Naive thymus-derived CD4-positive, alpha-beta T cell (primary cell): Measurements from ENCODE around the gene MDM2. TPM values are rescaled to one million over a fixed set of nuclear protein-coding genes. Genes with fewer than 3 reads are reported as not detected.
"Not testable (repeated sequence)": the region's sequence is repeated elsewhere in the genome, so short reads cannot be mapped to it uniquely, and the experiment has no call there.

Source experiments
- ATAC-seq: fragments of 150-1000 bp; cut with Tn5 transposase; 2 replicates; pipeline ENCODE4 v1.10.0; 2021; ENCODE audit warnings: mild to moderate bottlenecking, moderate library complexity
- CTCF ChIA-PET: fragments of 350-600 bp; sonication (Branson Sonifier 250); formaldehyde crosslinking; loops from one replicate; lab custom pipeline; 2021; ENCODE audit warnings: antibody characterized with exemption; lab: Charles Lee
- POLR2A ChIA-PET: fragments of 350-600 bp; sonication (Branson Sonifier 250); formaldehyde crosslinking; loops from one replicate; lab custom pipeline; 2021; ENCODE audit warnings: antibody characterized with exemption, inconsistent platforms; lab: Charles Lee
- DNase-seq, 9 donors: peaks; one replicate each; pipeline versions ENCODE4 v3.0.0 to v3.0.0-alpha.2; 2020 to 2022; ENCODE audit warnings: mixed read lengths in 1 of 9
- H3K27ac ChIP-seq: one replicate; pipeline ENCODE4 v1.7.0; 2013; ENCODE audit warnings: mild to moderate bottlenecking, low read depth, low read length, moderate library complexity
- H3K27me3 ChIP-seq, 2 donors: one replicate each; pipeline ENCODE4 v1.7.0; 2013; ENCODE audit warnings: low read length in 2 of 2, mild to moderate bottlenecking in 2 of 2, moderate library complexity in 2 of 2; ENCODE audit not compliant: control insufficient read depth in 2 of 2, insufficient read depth in 2 of 2
- H3K36me3 ChIP-seq, 3 experiments: 1 replicate in 2 of 3; 2 replicates in 1 of 3; pipeline ENCODE4 v1.7.0; 2013; ENCODE audit warnings: low read length in 3 of 3, mild to moderate bottlenecking in 3 of 3, moderate library complexity in 1 of 3; ENCODE audit not compliant: insufficient read depth in 3 of 3, control insufficient read depth in 2 of 3
- H3K4me1 ChIP-seq, 2 donors: one replicate each; pipeline ENCODE4 v1.7.0; 2013; ENCODE audit warnings: low read length in 2 of 2, mild to moderate bottlenecking in 2 of 2, moderate library complexity in 1 of 2; ENCODE audit not compliant: control insufficient read depth in 2 of 2, insufficient read depth in 2 of 2
- H3K4me3 ChIP-seq: 2 replicates; pipeline ENCODE4 v1.7.0; 2013; ENCODE audit warnings: mild to moderate bottlenecking, low read length
- H3K9me3 ChIP-seq, 3 experiments: 1 replicate in 2 of 3; 2 replicates in 1 of 3; pipeline ENCODE4 v1.7.0; 2013; ENCODE audit warnings: low read length in 3 of 3; ENCODE audit not compliant: control insufficient read depth in 2 of 3
- H3K27ac Mint-ChIP-seq, 9 donors: one replicate each; pipeline ENCODE4 v1.8.0; 2020 to 2022; ENCODE audit warnings: mixed read lengths in 9 of 9, mild to moderate bottlenecking in 8 of 9, moderate library complexity in 5 of 9, inconsistent platforms in 2 of 9
- H3K27me3 Mint-ChIP-seq, 5 donors: one replicate each; pipeline ENCODE4 v1.8.0; 2021 to 2022; ENCODE audit warnings: mixed read lengths in 5 of 5, mild to moderate bottlenecking in 1 of 5
- H3K36me3 Mint-ChIP-seq, 5 donors: one replicate each; pipeline ENCODE4 v1.8.0; 2020 to 2022; ENCODE audit warnings: mixed read lengths in 5 of 5, mild to moderate bottlenecking in 3 of 5, inconsistent platforms in 1 of 5
- H3K4me1 Mint-ChIP-seq, 7 donors: one replicate each; pipeline ENCODE4 v1.8.0; 2020 to 2022; ENCODE audit warnings: mixed read lengths in 7 of 7, mild to moderate bottlenecking in 3 of 7, inconsistent platforms in 1 of 7
- H3K4me3 Mint-ChIP-seq, 10 donors: one replicate each; pipeline ENCODE4 v1.8.0; 2020 to 2022; ENCODE audit warnings: mild to moderate bottlenecking in 10 of 10, mixed read lengths in 10 of 10, moderate library complexity in 6 of 10, inconsistent platforms in 2 of 10
- H3K9me3 Mint-ChIP-seq, 11 donors: one replicate each; pipeline ENCODE4 v1.8.0; 2020 to 2022; ENCODE audit warnings: mixed read lengths in 11 of 11, mild to moderate bottlenecking in 4 of 11, inconsistent platforms in 1 of 11, moderate library complexity in 1 of 11
- intact Hi-C, 2 donors: fragments of 100-400 bp; cut with micrococcal nuclease; formaldehyde crosslinking; loops; one replicate each; pipeline ENCODE4 v1.15.1; 2023
- polyA plus RNA-seq, 2 donors: library from polyadenylated mRNA; unstranded; fragments of 300-500 nt; fragmentation: Illumina TruSeq; gene quantifications; one replicate each; pipeline ENCODE4 v1.2.3, GENCODE V29; 2021
- total RNA-seq, 6 experiments: library from RNA in 5 of 6; stranded (reverse) in 5 of 6; gene quantifications; 1 replicate in 5 of 6; 2 replicates in 1 of 6; pipeline ENCODE4 v1.2.3 and lab custom pipeline; 2021 to 2026

The MDM2 gene
- total and polyA plus RNA-seq, 7 experiments from 2014 or later = 14.5 to 271 (median 79.8) TPM

DNA sequence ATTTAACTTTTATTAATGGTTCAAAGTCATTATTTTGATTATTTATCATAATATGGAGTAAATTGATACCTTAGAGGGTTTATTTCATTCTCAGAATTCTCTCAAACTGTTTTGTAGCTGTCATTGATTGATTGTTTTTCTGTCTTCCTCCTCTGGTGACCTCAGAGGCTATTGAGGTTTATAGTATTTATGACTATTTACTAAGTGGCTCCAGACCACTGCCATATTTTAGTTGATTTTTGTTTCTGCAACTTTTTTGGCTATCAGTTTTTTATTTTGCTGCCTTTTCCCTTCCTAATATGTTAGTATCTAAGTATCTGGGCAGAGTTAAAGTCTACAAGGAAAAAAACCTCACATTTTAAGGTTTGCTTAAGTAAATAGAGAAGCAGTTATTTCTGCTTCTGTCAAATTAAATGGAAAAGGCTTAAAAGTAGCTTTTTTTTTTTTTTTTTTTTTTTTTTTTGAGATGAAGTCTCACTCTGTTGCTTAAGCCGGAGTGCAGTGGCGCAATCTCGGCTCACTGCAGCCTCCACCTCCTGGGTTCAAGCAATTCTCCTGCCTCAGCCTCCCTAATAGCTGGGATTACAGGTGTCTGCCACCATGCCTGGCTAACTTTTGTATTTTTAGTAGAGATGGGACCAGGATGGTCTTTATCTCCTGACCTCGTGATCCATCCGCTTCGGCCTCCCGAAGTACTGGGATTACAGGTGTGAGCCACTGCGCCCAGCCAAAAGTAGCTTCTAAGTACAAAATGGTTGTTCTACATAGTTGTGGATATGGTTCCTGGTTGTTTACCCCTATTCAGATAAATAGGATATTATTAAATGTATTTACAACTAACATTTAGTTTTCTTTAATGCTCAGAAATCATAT is 8.2 kb downstream of the MDM2 start:
- Histone ChIP-seq H3K9me3 (no peaks in the 10 kb centered on the region), H3K27ac (no peak overlapping the region), H3K36me3 (peaks cover 0 to 48% (median 9%) of the 10 kb centered on the region in 3 experiments), H3K4me1 (peaks cover 0 to 5% of the 10 kb centered on the region in 2 donors), H3K27me3 (no peaks in the 10 kb centered on the region), H3K4me3 (no peak overlapping the region)
- Mint-ChIP-seq H3K4me3 (peak overlapping the region in 1 of 10 donors; percentile 40), H3K27me3 (no peaks in the 10 kb centered on the region), H3K36me3 (peaks cover 5 to 49% (median 18%) of the 10 kb centered on the region in 5 donors), H3K9me3 (no peaks in the 10 kb centered on the region), H3K4me1 (peaks cover 23 to 64% (median 47%) of the 10 kb centered on the region in 7 donors), H3K27ac (peak overlapping the region in 7 of 9 donors; percentile 23 to 81 (median 69))
- intact Hi-C loops = no loop called here
- POLR2A ChIA-PET = interaction anchor here (0.5 to 3.0 kb wide), 2 partner anchors 9 to 161 kb away, joined by 3 to 14 read pairs; partner anchors contain the start of gene MDM2
- ATAC-seq (no peak), DNase-seq (no peak)
- CTCF ChIA-PET = interaction anchor here (0.7 to 2.4 kb wide), 2 partner anchors 8 to 237 kb away, joined by 3 to 10 read pairs; partner anchors contain the start of gene MDM2

- H3K27ac ChIP-seq, H3K4me3 ChIP-seq, H3K9me3 ChIP-seq, H3K27me3 ChIP-seq, intact Hi-C loops, ATAC-seq, DNase-seq, H3K4me3 Mint-ChIP-seq, H3K9me3 Mint-ChIP-seq, H3K4me1 ChIP-seq, H3K27me3 Mint-ChIP-seq: not testable (repeated sequence)
- Mint-ChIP-seq H3K4me1 (peaks cover 9 to 58% (median 30%) of the 10 kb centered on the region in 7 donors), H3K36me3 (peaks cover 5 to 41% (median 35%) of the 10 kb centered on the region in 5 donors), H3K27ac (peak overlapping the region in 1 of 9 donors; percentile 49)
- peaks cover 3 to 57% (median 7%) of the 10 kb centered on the region in 3 experiments for H3K36me3 ChIP-seq
- POLR2A ChIA-PET = interaction anchor here (0.6 to 1.6 kb wide), 2 partner anchors 12 to 1351 kb away, joined by 4 to 5 read pairs; partner anchors contain the start of gene MDM2
- CTCF ChIA-PET = interaction anchor here (1.1 kb wide), 1 partner anchor 13 kb away, joined by 7 read pairs; no protein-coding TSS in a partner anchor
Observed at GRCh38 chr12:68819481-68819880, 11.5 kb downstream of the MDM2 start.

GRCh38 chr12:68821357-68822188 is 13.6 kb downstream of the MDM2 start:
- H3K9me3 ChIP-seq = no peaks in the 10 kb centered on the region
- no peak for ATAC-seq
- ChIA-PET CTCF (interaction anchor here (0.7 to 1.3 kb wide), 2 partner anchors 9 to 474 kb away, joined by 3 to 4 read pairs; no protein-coding TSS in a partner anchor), POLR2A (interaction anchor here (0.6 kb wide), 2 partner anchors 9 to 344 kb away, joined by 3 read pairs; no protein-coding TSS in a partner anchor)
- H3K27ac ChIP-seq = no peak overlapping the region
- H3K4me3 ChIP-seq = no peak overlapping the region
- no peaks in the 10 kb centered on the region for H3K4me1 ChIP-seq
- Mint-ChIP-seq H3K27me3 (no peaks in the 10 kb centered on the region), H3K36me3 (peaks cover 5 to 49% (median 33%) of the 10 kb centered on the region in 5 donors), H3K4me3 (no peak overlapping the region), H3K27ac (peak overlapping the region; percentile 15 to 81 (median 75)), H3K4me1 (peaks cover 3 to 54% (median 18%) of the 10 kb centered on the region in 7 donors), H3K9me3 (no peaks in the 10 kb centered on the region)
- intact Hi-C loops = no loop called here
- H3K36me3 ChIP-seq = peaks cover 9 to 69% (median 11%) of the 10 kb centered on the region in 3 experiments
- DNase-seq = no peak
- no peaks in the 10 kb centered on the region for H3K27me3 ChIP-seq

- DNase-seq (no peak), ATAC-seq (no peak)
- Histone ChIP-seq H3K4me1 (no peaks in the 10 kb centered on the region), H3K27ac (peak overlapping the region; percentile 11), H3K27me3 (no peaks in the 10 kb centered on the region), H3K9me3 (no peaks in the 10 kb centered on the region), H3K4me3 (no peak overlapping the region), H3K36me3 (peaks cover 11 to 77% (median 15%) of the 10 kb centered on the region in 3 experiments)
- H3K9me3 Mint-ChIP-seq = no peaks in the 10 kb centered on the region
- H3K27ac Mint-ChIP-seq = peak overlapping the region in 6 of 9 donors; percentile 11 to 76 (median 56)
- peaks cover 3 to 50% (median 18%) of the 10 kb centered on the region in 7 donors for H3K4me1 Mint-ChIP-seq
- H3K4me3 Mint-ChIP-seq = no peak overlapping the region
- peaks cover 5 to 44% (median 37%) of the 10 kb centered on the region in 5 donors for H3K36me3 Mint-ChIP-seq
- no peaks in the 10 kb centered on the region for H3K27me3 Mint-ChIP-seq
- CTCF ChIA-PET = no interaction called here
- intact Hi-C loops = no loop called here
- POLR2A ChIA-PET = no interaction called here
Observed at GRCh38 chr12:68823696-68824095, 15.7 kb downstream of the MDM2 start.

- Histone ChIP-seq H3K9me3 (no peaks in the 10 kb centered on the region), H3K27ac (peak overlapping the region; percentile 11), H3K4me3 (no peak overlapping the region), H3K36me3 (peaks cover 15 to 77% (median 17%) of the 10 kb centered on the region in 3 experiments), H3K27me3 (no peaks in the 10 kb centered on the region), H3K4me1 (no peaks in the 10 kb centered on the region)
- peaks cover 5 to 44% (median 33%) of the 10 kb centered on the region in 5 donors for H3K36me3 Mint-ChIP-seq
- no peak overlapping the region for H3K4me3 Mint-ChIP-seq
- H3K9me3 Mint-ChIP-seq = no peaks in the 10 kb centered on the region
- POLR2A ChIA-PET = no interaction called here
- peak overlapping the region in 5 of 9 donors; percentile 32 to 76 (median 62) for H3K27ac Mint-ChIP-seq
- H3K27me3 Mint-ChIP-seq = no peaks in the 10 kb centered on the region
- CTCF ChIA-PET = interaction anchor here (0.7 kb wide), 1 partner anchor 268 kb away, joined by 3 read pairs; no protein-coding TSS in a partner anchor
- ATAC-seq = no peak
- DNase-seq = no peak
- H3K4me1 Mint-ChIP-seq = peaks cover 3 to 45% (median 15%) of the 10 kb centered on the region in 7 donors
- intact Hi-C loops = no loop called here
Observed at GRCh38 chr12:68824131-68824530, 16.2 kb downstream of the MDM2 start.
